HG03060 (cell line): ENCODE data around the gene CIAO1.
"Not testable (repeated sequence)": the region's sequence is repeated elsewhere in the genome, so short reads cannot be mapped to it uniquely, and the experiment has no call there.

Experiments used
- ATAC-seq: cut with Tn5 transposase; IDR thresholded peaks from one replicate; pipeline ENCODE4 v1.9.1; 2021; ENCODE audit warnings: low read depth, moderate number of reproducible peaks; ENCODE audit not compliant: unreplicated experiment

The CIAO1 gene

DNA sequence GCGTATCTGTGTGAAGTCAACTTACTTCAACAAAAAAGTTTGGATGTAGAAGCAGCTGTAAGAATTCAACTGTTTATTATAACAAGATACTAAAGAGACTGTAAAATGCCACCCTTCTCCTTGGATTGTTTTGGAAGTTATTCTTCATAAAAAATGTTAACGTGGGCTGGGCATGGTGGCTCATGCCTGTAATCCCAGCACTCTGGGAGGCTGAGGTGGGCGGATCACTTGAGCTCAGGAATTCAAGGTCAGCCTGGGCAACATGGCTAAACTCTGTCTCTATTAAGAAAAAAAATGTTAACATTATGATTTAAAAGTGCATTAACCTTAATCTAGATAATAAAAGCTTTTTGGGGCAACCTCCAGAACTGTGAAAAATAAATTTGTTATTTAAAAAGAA, 7.7 kb downstream of the CIAO1 start:
- ATAC-seq: no peak

DNA sequence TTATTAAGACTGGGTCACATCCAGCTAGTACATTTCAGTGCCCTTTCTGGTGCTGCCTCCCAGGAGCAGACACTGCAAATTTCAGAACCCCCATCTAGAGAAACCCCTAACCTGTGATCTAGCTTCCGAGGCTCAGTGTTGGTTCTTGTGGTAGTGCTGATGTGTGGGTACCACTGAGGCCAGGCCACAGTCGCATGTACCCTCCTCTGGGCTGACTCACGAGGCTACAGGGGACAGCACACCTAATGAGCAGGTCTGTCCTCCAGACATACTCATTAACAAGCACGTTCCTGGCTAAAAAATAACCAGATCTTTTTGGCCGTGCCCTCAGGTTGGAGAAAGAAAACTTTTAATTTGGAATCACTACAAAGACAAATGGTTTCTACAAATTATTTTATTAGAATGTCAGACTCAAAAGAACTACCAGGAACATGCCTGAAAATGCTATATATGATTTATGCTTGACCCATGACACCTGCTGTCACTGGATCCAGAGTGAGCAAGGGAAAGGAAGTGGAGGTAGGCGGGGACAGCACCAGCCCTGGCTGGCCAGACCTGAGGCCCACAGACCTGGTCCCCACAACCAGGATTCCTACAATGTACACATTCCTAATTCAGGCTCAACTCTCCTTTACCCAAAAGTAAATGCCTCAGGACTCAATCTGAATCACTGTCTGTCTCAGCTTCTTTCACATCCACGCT, 8.5 kb downstream of the CIAO1 start:
- ATAC-seq: no peak

DNA sequence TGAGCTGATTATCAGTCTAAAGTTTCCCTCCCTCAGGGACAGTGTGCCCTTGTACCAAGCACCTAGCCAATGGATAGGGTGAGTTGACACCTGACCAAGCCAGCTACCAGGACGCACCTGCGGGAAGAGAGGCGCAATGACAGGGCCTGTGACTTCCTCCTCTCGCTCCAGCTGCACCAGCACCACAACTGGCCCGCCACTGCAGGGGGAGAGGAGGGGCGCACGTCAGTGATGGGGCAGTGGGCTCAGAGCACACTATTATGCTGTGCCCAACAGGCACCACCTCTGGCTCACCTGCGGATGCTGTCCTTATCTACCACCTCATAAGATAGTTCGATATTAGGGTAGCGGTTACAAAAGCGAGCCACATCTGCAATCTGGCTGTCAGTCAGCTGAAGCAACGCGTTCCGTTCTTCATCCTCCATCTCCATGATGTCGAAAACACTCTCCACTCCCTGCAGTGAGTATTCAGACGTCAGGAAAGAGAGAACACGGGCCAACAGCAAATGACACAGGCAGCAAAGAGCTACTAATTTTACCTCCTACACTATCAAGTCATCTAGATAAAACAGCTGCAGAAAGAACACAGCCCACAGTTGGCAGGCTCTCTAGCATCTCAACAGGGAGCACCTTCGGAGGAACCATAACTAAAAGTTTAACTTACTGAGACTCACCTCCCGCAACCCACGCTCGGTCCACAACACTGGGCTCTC, 10.9 kb downstream of the CIAO1 start:
- ATAC-seq: no peak

DNA sequence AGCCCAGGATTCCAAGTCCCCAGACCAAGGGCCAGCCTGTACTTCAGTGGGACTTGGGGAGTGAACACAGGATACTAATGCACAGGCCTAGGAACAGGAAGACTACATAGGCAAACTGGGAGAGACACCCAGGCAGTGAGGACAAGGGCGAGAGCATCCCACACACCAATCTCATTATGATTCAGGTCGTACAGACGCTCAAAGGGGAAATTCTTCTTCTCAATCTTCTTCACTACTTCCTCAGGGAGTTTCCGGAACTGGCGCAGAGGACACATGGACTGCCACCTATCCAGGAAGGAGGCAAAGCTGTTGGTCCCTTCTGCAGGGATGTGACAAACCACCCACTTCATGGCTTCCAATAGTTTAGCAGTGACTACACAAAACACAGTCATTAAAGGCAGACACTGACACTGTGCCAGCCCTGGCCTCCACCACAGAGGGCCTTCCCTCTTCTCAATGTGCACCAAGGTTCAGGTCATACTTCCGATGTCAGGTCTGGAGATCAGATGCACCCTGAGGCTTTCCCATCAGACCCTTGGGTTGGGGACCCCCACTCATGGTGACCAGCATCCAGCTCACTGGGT, 21.3 kb downstream of the CIAO1 start:
- no peak for ATAC-seq

DNA sequence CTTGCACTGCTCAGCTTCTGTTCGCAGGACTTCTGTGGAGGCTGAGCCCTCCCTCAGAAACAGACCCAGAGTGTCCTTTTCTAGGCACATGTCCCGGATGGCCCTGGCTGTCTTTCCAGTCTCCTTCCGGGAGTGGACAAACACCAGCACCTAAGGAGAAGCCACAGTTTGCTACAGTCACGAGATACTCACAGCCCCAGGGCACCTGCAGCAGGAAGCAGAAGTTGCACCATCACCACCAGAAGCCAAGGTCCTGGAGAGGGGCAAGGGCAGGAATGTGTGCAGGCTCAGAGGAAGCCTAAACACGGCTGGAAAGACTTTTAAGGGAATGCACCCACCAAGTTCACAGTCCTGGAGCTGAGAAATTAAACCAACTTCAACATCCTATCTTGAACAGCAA, 25.7 kb downstream of the CIAO1 start:
- no peak for ATAC-seq

DNA sequence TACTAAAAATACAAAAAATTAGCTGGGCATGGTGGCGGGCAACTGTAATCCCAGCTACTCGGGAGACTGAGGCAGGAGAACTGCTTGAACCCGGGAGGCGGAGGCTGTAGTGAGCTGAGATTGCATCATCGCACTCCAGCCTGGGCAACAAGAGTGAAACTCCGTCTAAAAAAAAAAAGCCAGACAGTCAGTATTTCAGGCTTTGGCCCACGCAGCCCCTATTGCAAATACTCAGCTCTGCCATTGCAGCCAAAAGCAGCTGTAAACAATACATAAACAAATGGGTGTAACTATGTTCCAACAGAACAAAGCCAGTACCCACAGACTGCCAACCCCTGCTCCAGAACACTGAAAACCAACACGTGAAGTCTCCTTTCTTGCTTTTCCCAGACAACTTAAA, 28.2 kb downstream of the CIAO1 start:
- ATAC-seq: not testable (repeated sequence)

DNA sequence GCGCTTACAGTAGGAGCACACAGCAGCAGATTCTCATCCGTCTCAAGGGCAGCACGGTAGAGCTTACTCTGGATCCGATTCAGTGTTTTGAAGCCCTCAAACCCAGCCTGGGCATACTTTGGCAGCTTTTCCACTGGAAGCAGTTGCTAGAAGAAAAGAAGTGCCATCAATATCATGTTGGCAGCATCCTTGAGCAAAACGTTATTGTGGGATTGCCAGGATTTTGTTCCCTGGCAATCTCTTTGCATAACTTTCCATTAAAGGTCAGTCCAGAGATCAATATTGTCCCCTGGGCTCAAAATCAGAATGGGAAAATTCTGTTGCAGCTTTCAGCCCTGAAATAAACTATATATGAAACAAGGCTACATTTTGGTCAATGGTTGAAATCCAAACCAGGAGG, 30.9 kb downstream of the CIAO1 start:
- ATAC-seq: no peak

DNA sequence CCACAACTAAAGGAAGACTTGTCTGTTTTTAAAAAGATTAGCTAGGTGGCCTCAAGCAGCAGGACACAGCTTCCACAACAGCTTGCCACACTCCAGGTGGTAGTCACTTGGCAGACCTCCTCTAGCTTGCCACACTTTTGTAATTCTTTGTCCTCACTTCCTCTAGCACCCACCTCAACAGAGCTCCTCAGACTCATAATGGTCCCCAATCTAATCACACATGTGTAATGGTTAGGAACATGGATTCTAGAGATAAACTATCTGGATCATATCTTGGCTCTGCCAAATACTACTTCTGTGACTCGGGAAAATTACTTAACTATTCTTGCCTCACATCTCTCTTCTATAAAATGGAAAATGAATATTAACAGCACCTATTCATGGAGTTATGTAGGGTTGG, 35.8 kb downstream of the CIAO1 start:
- no peak for ATAC-seq

DNA sequence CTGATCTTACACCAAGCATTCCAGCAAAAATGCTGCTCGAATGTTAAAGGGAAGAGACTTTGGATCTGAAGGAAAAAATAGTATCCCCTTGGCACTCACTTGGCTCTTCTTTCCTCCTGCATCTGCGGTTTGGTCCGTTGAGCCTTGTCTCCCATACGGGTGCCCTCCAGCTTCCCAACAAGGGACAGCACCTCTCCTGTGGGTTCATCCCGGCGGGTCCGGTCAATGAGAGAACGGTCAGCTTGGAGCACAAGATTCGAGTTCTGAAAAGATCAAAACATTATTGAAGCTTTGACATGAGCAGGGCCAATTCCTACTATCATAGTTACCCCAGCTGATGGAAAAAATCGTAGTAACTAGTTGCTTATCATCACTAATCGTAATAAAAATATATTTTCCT, 38.6 kb downstream of the CIAO1 start:
- no peak for ATAC-seq

DNA sequence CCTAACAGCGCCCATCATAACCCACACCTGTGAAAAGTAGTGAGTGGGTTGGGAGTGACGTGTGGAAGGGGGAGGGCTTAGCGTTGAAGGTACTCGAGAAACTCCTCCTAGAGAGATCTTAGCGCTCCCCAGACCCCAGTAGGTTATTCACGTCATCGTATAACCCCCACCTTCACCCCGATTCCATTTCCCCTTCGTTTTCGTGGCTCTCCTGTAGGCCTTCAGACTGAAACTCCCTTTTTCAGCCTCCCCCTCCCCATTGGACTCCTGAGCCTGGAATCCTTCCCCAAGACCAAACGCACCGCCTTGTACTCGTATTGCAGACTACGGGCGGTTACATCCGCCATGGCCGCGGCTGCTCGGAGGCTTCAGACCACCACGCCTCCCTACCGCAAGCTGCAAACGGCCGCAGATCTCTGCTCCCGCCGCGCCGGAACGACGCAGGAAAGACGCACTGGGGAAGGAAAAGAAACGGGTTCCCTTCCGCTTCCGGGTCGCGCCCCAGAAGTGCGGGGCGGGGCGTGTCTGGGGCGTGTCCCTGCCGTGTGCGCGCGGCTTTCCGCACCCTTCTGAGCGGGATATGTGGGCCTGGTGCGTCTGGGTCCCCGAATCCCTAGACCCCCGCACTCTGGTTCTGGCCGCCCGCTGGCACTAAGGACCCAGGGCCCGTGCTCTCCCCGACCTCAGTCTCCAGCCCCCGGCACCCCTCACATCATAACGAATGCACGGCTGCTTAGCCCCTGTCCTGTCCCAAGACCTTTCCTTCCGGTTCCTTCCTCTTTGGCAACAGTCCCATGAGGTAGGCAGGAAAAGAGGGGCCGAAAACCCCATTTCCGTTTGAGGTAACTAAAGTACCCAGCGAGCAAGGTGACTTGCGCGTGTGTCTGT, 39.3 kb downstream of the CIAO1 start, which contains the start of gene SNRNP200:
Gene SNRNP200 (minus strand): TSS at position 456 of the 888 bp plus-strand sequence. CDS start 109 bp downstream, at position 347.
- ATAC-seq: no peak

DNA sequence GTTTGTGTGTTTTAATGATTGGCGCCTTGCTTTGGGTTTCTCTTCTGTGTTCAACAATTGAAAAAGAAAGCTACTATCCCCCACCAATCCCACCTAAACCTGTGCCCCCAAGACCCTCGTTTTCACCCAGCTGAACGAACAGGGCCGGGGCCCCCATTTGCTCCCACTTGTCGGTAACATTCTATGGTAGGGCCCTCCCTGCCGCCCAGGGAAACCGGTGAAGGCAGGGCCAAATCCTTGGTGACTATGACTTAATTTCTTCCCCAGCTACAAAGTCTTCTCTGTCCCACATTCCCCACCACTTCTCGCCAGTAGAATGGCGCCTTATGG, 39.9 kb downstream of the CIAO1 start:
- ATAC-seq: no peak

DNA sequence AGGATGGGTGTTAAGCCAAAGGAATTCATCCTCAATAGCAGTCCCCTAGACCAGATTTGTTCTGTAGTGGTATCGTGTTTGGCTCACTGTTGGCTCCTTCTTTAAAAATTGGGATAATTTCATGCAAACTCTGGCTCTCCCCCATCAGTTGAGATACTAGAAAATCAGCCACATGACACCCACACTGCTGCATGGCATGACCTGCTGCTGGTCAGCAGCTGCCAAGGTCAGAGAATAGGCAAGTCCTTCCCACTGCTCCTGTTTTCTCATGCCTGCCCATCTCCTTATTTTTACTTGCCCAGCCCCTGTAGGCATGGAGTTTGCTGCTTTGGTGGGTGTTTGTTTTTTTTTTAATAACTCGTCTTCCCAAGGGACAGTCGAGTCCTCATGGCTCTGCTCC, 40.3 kb downstream of the CIAO1 start:
- ATAC-seq: no peak

DNA sequence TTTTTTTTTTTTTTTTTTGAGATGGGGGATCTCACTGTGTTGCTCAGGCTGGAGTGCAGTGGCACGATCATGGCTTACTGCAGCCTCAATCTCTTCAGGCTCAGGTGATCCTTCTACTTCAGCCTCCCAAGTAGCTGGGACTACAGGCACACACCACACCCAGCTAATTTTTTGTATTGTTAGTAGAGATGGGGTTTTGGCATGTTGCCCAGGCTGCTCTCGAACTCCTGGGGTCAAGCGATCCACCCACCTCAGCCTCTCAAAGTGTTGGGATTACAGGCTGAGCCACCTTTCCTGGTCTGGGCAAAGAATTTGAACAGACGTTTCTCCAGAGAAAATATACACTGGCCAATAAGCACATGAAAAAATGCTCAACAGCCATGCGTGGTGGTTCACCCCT, 42.2 kb downstream of the CIAO1 start:
- ATAC-seq: no peak

DNA sequence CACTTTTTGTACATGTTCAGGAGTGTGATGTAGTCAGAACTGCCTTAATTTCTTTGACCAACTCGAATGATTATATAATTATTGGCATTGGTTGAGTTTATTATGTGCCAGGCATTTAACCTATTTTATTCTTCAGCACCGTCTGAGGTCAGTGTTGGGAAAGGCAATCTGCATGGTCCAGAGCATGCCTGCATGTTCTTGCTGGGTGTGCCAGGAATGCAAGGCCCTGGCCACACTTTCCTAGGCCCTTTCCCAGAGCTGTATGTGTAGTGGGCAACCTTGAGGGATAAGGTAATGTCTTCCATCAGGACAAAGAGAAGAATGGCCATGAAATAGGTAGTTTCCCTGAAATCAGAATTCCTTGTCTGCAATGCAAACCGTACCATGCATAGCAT, 49.0 kb downstream of the CIAO1 start:
- no peak for ATAC-seq

DNA sequence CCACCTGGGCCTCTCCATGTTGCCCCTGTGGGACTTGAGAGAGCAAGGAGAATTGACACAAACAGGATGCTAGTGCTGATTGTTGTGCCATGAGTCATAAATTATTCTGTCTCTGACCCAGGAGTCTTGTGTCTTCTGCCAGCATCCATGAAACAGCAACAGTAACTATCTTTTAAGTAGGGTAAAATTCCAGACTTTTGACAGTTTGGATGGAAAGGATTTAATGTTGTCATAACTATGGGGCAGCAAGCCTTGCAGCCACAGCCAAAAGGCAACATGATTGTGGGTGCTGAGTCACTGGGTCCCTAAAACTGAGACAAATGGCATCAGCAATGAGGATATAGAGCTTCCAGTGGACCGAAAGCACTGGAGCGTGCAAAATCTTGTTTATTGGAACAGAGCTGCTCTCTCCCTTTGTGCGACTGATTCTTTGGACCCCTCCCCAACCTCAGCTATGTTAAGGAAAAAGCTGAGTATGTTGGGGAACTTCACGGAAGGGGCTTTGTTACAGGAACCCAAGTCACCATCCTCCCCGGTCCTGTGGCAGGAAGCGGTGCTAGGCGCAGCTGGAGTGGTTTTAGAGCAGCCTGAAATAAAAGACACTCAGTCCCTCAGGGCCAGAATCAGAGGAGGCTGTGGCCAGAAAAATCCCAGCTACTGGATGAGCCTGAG, 49.5 kb downstream of the CIAO1 start:
- no peak for ATAC-seq

DNA sequence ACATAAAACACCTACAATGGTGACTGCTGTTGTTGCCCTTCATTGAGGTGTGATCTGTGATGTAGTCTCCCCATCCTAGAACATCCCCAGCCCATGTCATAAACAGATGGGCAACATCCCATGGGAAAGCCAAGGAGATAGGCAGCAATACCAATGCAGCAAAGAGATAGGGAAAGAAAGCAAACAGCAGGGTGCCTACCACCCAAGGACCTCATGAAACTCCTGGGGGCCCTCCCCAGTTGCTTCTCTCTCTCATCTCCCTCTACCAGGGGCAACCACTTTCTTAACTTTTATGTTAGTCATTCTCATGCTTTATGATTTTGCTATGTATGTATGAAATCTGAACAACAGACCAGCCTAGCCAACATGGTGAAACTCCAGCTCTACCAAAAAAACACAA, 51.0 kb downstream of the CIAO1 start:
- no peak for ATAC-seq

DNA sequence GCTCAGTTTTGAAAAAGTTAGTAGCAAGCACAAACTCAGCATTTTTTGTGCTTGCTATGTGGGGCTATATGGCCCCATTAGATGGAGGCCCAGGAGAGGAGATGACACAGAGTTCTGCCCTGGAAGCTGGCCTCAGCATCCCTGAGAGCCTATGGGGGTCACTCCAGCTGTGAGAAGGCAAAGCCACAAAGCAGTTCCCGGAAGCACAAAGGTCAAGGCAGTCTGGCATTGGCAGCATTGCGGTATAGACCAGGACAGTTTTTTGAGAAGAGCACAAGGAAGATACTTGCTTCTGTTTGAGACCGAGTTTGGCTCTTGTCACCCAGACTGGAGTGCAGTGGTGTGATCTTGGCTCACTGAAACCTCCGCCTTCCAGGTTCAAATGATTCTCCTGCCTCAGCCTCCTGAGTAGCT, 51.6 kb downstream of the CIAO1 start:
- ATAC-seq: no peak

DNA sequence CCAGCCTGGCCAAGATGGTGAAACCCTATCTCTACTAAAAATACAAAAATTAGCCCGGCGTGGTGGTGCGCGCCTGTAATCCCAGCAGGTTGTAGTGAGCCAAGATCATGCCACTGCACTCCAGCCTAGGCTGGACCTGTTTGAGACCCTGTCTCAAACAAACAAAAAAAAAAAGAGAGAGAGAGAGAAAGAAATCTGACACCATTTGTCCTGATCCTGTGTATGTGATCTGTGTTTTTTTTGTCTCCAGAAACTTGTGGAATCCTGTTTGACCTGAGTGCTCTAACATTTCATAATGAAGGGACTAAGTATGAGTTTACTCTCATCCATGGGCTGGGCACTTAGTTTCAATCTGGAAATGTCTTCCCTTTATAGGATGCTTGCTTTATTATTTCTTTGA, 52.7 kb downstream of the CIAO1 start:
- ATAC-seq: no peak

DNA sequence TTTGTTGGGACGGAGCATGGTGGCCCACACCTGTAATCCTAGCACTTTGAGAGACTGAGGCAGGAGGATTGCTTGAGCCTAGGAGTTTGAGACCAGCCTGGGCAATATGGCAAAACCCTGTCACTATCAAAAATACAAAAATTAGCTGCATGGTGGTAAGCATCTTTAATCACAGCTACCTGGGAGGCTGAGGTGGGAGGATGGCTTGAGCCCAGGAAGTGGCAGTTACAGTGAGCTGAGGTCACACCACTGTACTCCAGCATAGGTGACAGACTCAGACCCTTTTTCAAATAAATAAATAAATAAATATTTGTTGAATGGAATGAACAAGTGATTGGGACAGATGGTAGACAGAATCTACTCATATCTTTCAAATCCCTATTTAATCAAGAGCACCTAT, 53.4 kb downstream of the CIAO1 start:
- no peak for ATAC-seq

DNA sequence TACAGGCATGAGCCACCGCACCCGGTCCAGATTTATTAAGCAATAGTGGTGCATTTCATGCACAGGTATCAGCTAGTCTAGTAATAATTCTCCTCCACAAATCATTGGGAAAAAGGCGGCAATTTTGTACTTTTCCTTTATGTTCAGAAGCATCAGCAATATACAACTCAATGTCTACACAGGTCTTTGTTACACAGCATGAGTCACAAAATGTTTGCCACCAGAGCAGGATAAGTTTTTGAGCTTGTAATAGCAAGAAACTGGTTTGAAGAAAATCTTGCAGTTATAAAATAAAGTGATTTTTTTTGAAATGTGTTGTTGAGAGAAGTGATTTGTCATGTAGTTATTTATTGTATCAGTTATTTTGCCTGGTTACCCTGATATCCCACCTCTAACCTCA, 54.3 kb downstream of the CIAO1 start:
- ATAC-seq: no peak
